RPMI7951 (cell line): ENCODE results near the gene PAM. TPM values are rescaled to one million over a fixed set of nuclear protein-coding genes. Genes with fewer than 3 reads are reported as not detected.

ENCODE experiments used
- DNase-seq: peaks from one replicate; pipeline ENCODE4 v3.0.0-alpha.2; 2012; ENCODE audit warnings: low read depth
- total RNA-seq: library from RNA; depleted of rRNA; stranded (reverse); fragments of >200 nt; shearing (Covaris generic); gene quantifications from 2 replicates; pipeline ENCODE4 v1.2.3, GENCODE V29; 2014

PAM gene
- total RNA-seq, 1 experiment from 2014 or later: 216 TPM

- no peak for DNase-seq
These were observed 104.9 kb downstream of the PAM start for GRCh38 chr5:102860035-102860434.

- DNase-seq: no peak
These were observed 108.0 kb downstream of the PAM start for GRCh38 chr5:102863058-102863457.

- DNase-seq: no peak
These were observed 108.9 kb downstream of the PAM start for GRCh38 chr5:102863764-102864560.

DNA sequence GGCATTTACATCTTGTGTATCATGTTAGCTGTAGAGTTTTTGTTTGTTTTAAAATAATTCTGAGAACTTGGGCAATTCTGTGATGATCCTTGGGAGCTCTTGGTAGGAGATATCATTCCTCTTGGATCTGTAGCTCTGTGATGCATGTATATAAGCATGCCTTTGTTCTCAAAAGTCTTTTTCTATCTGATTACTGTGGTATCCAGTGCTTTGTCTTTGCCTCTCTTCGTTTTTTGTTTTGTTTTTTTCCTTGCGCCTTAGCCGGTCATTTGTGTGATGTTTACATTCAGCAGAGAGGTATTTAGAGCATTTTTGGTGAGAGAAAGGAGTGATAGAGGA lies 110.0 kb downstream of the PAM start:
- DNase-seq: no peak

DNA sequence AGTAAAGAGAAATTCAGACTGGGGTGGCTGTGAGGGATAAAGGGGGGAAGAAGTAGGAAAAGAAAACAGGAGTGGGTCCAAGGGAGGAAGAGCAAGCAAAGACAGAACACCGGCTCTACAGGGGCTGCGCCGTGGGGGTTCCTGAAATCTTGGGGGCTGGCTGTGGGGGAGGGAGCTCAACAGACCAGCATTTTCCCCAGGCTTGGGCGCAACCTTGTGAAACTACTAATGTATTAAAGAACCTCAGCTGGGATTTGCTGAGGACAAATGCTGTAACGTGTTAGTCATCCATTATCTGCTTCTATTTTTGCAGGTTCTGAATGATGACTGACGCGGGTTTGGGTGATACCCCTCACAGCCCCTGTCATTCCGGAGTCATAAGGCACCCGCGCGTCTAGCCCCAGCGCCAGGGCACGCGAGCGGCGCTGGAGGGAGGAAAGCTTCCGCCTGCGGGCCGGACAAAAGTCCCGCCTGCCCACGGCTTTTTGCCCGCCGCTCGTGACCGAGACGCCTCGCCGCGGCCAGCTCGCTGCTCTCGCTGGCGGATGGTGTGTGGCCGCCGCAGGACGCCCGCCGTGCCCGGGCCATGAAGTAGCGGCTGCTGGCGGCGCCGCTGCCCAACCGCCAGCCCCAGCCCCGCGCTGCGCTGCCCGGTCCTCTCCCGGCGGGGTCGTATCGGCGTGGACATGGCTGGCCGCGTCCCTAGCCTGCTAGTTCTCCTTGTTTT lies 110.6 kb downstream of the PAM start:
- peak; percentile 87 for DNase-seq

DNA sequence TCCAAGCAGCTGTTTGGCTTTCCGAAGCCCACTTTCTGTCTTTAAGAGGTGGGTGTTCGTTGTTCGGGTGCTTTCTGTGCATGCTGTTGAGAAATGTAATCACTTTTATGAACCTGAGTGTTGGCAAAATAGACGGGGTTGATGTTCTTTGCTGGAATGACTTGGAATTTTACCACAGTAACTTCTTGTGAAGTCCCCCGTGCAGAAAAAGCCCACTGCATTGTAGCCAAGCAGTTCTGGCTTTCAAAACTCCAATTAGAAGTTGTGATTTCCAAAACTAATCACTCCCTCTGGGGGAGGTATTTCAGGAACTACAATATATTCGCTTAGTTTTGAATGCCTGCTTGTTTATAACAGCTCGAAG lies 111.1 kb downstream of the PAM start:
- no peak for DNase-seq

DNA sequence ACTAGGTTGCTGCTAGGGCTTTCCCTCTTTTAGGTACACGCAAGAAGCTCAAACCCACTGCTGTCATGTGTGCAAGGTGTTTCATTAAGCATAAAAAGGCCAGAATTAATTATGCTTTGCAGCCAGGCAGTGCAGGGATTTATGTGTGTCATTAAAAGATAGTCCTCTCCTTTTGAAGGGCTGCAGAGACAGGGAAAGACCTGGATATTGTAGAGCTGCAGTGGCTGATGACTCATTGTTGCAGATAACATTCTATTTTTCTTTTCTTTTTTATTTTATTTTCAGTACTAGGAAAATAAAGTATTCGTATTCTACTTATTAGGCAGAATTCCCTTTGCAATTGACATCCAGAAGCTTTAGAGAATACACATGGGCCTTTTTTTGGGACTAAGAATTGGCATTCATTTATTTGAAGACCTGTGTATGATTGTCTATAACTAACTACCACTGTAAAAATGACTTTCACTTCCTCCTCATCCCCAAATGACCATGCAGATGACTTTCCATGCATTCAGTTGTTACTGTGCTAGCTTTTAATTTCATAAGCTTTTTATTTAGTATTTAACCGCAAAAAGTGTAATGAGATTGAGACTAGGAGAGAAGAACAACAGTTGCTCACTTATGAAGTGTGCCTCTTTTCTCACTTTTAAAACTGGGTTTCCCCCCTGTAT lies 113.0 kb downstream of the PAM start:
- peak; percentile 31 for DNase-seq

- no peak for DNase-seq
These were observed 114.1 kb downstream of the PAM start for GRCh38 chr5:102869230-102869629.

- no peak for DNase-seq
These were observed 118.4 kb downstream of the PAM start for GRCh38 chr5:102873379-102873932.

DNA sequence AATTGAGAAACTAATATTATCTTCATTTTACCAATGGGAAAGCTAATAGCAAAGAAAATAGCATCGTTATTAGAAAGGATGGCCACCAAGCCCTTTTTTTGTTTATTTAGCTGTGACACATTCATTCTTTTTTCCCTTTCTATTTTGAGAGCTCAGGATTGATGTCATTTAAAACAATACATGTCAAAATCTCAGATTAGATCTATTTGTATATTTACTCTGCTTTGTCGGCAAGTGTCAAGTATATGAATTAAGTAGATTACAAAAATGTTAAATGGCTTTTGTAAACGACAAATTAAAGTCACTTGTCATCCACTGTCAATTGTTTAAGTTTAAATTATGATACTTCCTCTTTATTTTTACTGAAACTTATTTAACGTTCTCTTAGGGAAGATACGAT lies 118.9 kb downstream of the PAM start:
- DNase-seq: no peak

- DNase-seq: no peak
These were observed 120.6 kb downstream of the PAM start for GRCh38 chr5:102875721-102876123.

GRCh38 chr5:102876610-102877009 lies 121.5 kb downstream of the PAM start:
- DNase-seq: no peak

GRCh38 chr5:102879741-102880140 lies 124.6 kb downstream of the PAM start:
- DNase-seq: no peak

DNA sequence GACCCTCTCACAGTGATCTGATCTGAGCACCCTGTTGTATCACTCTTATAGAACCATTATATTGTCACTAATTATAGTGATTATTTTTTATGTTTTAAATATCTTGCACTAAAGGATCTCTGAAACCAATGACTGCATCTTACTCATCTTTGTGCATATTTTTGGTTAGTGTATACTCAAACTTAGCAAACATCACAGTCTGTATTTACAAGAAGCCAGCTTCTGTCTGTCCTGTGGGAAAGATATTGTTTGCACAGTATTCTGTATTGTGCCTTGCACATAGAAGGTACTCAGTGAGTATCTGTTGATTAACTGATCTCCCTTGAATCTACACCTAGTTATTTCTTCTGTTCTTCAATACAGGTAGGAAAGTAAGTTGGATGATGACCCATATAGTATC lies 131.5 kb downstream of the PAM start:
- no peak for DNase-seq

- DNase-seq: no peak
These were observed 133.4 kb downstream of the PAM start for GRCh38 chr5:102888483-102888882.

GRCh38 chr5:102889033-102889432 lies 133.9 kb downstream of the PAM start:
- DNase-seq: no peak

- no peak for DNase-seq
These were observed 135.0 kb downstream of the PAM start for GRCh38 chr5:102890133-102890532.

DNA sequence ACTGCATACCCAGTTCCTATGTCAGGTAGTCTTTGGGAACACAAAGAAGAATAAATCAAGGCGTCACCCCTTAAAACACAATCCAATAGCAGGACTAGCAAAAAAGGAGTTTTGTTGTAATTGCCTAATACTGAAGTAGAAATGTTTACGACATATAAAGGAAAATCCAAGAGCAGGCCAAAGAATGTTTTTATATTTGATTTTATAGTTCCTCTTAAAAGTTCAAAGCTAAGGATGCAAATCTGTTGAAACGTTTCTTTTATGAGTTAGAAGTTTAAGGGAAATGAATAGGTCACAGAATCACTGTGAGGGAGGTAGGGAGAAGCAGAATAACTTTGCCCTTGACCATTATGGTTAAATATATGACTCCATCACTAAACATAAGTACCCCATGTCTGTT lies 136.1 kb downstream of the PAM start:
- DNase-seq: no peak

DNA sequence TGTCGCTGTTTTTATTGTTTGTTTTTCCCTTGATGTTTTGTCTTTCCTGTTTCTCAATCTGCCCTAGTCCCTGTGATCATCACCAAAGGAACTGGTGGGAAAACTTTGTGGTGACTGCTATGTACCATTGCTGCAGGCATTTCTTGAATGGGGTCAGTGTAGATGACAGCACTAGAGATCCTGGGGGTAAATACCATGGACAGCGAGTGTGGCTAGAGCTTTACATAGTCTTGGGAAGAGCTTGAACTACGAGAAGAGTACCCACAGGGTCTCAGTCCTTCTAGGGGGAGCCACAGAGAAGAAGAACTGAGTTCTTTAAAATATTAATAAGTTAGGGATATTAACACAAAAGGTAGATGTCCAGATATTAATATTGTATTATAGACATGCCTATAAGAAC lies 138.8 kb downstream of the PAM start:
- peak; percentile 3 for DNase-seq

GRCh38 chr5:102895234-102895633 lies 140.1 kb downstream of the PAM start:
- no peak for DNase-seq

DNA sequence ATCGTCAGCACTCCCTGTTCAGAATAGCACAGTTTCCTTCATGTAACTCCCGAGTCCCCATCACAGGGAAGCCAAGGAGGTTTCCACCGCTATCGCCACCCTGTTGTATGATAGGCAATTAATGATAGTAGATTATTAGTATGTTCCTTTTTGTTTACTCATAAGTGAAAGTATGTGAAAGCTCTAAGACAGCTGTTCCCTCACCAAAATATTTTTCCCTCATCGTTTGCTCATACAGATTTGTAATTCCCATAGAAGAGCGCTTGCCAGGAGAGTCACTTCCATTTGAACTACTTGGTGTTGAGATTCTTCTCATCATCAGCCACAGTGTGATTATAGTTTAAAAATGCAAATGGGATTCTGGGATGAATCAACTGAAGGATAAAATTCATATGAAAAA lies 140.9 kb downstream of the PAM start:
- DNase-seq: no peak

- DNase-seq: no peak
These were observed 146.5 kb downstream of the PAM start for GRCh38 chr5:102901424-102902134.
